Activated CD4-positive, alpha-beta memory T cell treated with anti-CD3 and anti-CD28 coated beads for 36 hours (primary cell): Measurements from ENCODE around the gene KLC4. TPM values are rescaled to one million over a fixed set of nuclear protein-coding genes. Genes with fewer than 3 reads are reported as not detected.
"Not testable (repeated sequence)": the region's sequence is repeated elsewhere in the genome, so short reads cannot be mapped to it uniquely, and the experiment has no call there.

ENCODE experiments used
- CTCF ChIA-PET: fragments of 350-600 bp; sonication (Branson Sonifier 250); formaldehyde crosslinking; loops from one replicate; lab custom pipeline; 2021; ENCODE audit warnings: antibody characterized with exemption, inconsistent platforms; lab: Charles Lee
- POLR2A ChIA-PET: fragments of 350-600 bp; sonication (Branson Sonifier 250); formaldehyde crosslinking; loops from one replicate; lab custom pipeline; 2021; ENCODE audit warnings: antibody characterized with exemption; lab: Charles Lee
- DNase-seq: peaks from one replicate; pipeline ENCODE4 v3.0.0-alpha.2; 2020
- H3K27ac Mint-ChIP-seq: one replicate; pipeline ENCODE4 v1.8.0; 2021; ENCODE audit warnings: mixed read lengths
- H3K27me3 Mint-ChIP-seq: one replicate; pipeline ENCODE4 v1.8.0; 2021; ENCODE audit warnings: mixed read lengths
- H3K36me3 Mint-ChIP-seq: one replicate; pipeline ENCODE4 v1.8.0; 2021; ENCODE audit warnings: mixed read lengths
- H3K4me1 Mint-ChIP-seq: one replicate; pipeline ENCODE4 v1.8.0; 2021; ENCODE audit warnings: low read depth, mixed read lengths
- H3K4me3 Mint-ChIP-seq: one replicate; pipeline ENCODE4 v1.8.0; 2021; ENCODE audit warnings: mild to moderate bottlenecking, mixed read lengths
- H3K9me3 Mint-ChIP-seq: one replicate; pipeline ENCODE4 v1.8.0; 2021; ENCODE audit warnings: mixed read lengths
- intact Hi-C: fragments of 100-400 bp; cut with micrococcal nuclease; formaldehyde crosslinking; loops from one replicate; pipeline ENCODE4 v1.15.1; 2023
- total RNA-seq, 2 experiments: library from RNA; stranded (reverse); gene quantifications; one replicate each; pipeline ENCODE4 v1.2.3, GENCODE V29; 2021

KLC4 gene
- total RNA-seq, 2 experiments from 2014 or later = 11.0 to 11.9 TPM

- ChIA-PET CTCF (interaction anchor here (1.2 to 1.3 kb wide), 2 partner anchors 103 to 196 kb away, joined by 3 read pairs; no protein-coding TSS in a partner anchor), POLR2A (no interaction called here)
- no peak overlapping the region for H3K27ac Mint-ChIP-seq
- H3K9me3 Mint-ChIP-seq = no peaks in the 10 kb centered on the region
- peaks cover 14% of the 10 kb centered on the region for H3K4me1 Mint-ChIP-seq
- DNase-seq = no peak
- H3K36me3 Mint-ChIP-seq = no peaks in the 10 kb centered on the region
- H3K4me3 Mint-ChIP-seq = no peak overlapping the region
- intact Hi-C loops = no loop called here
- no peaks in the 10 kb centered on the region for H3K27me3 Mint-ChIP-seq
These were observed 37.7 kb downstream of the KLC4 start for GRCh38 chr6:43097098-43097489.

- H3K27me3 Mint-ChIP-seq = no peaks in the 10 kb centered on the region
- peaks cover 14% of the 10 kb centered on the region for H3K4me1 Mint-ChIP-seq
- intact Hi-C loops = no loop called here
- POLR2A ChIA-PET = no interaction called here
- no peak for DNase-seq
- H3K9me3 Mint-ChIP-seq = no peaks in the 10 kb centered on the region
- no peak overlapping the region for H3K4me3 Mint-ChIP-seq
- no peak overlapping the region for H3K27ac Mint-ChIP-seq
- H3K36me3 Mint-ChIP-seq = no peaks in the 10 kb centered on the region
- CTCF ChIA-PET = interaction anchor here (1.2 to 1.3 kb wide), 2 partner anchors 103 to 196 kb away, joined by 3 read pairs; no protein-coding TSS in a partner anchor
These were observed 38.1 kb downstream of the KLC4 start for GRCh38 chr6:43097502-43097901.

- Mint-ChIP-seq H3K4me1 (no peaks in the 10 kb centered on the region), H3K27me3 (no peaks in the 10 kb centered on the region), H3K36me3 (no peaks in the 10 kb centered on the region), H3K9me3 (no peaks in the 10 kb centered on the region), H3K27ac (no peak overlapping the region), H3K4me3 (no peak overlapping the region)
- intact Hi-C loops = no loop called here
- no peak for DNase-seq
- ChIA-PET POLR2A (no interaction called here), CTCF (no interaction called here)
These were observed 42.1 kb downstream of the KLC4 start for GRCh38 chr6:43101497-43101896.

DNA sequence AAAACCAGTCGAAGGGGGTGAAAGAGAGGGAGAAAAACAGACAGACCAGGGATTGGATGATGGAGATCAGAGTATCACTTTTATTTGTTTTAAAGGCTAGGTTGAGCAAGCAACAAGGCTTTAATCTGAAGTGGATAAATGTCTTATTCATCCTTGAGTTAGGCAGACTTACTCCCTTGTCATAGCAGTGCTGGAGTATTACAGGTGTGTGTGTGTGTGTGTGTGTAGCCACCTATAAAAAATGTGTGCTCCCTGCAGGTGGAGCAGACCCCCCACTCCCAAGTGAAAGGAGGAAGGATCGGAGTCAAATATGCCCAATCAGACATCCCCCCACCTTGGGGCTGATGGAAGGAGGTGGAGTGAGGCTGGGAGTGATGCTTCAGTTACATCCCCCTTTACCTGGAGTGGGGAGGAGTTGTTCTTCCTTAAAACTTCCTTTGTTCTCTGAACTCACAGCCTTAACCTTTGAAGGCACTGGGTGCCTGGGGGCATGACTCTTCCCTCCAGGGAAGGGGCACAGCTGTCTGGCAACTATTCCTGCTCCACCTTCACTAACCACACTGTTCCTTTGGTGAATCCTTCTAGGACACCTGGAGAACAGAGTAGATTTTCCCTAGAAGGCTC, 43.9 kb downstream of the KLC4 start:
- DNase-seq = no peak
- Mint-ChIP-seq H3K4me1 (no peaks in the 10 kb centered on the region), H3K36me3 (no peaks in the 10 kb centered on the region), H3K9me3 (no peaks in the 10 kb centered on the region), H3K4me3 (no peak overlapping the region), H3K27ac (no peak overlapping the region), H3K27me3 (no peaks in the 10 kb centered on the region)
- POLR2A ChIA-PET = no interaction called here
- intact Hi-C loops = no loop called here
- CTCF ChIA-PET = no interaction called here

DNA sequence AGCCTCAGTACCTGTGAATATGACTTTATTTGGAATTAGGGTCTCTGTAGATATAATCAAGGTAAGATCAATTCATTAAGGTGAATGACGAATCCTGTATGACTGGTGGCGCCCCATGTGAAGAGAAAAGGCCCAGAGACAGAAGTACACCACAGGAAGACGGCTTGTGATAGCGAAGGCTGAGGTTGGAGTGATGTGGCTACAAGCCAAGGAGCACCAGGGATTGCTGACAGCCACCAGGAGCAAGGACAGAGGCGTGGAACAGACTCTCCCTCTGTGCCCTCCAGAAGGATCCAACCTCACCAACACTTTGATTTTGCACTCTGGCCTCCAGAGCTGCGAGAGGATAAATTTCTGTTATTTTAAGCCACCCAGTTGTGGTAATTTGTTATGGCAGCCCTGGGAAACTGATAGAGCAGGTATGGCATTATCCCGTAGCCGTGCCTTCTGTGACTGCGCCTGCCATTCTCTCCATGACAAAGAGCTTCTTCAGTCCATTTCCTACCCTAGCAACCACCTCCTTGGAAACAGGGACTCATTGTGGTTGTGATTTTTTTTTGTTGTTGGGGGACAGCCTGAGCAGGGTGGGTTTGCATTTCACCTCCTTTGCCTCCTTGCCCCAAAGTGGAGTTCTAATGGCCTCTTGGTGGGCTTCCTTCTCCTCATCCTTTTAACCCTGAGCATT, 46.2 kb downstream of the KLC4 start:
- CTCF ChIA-PET = interaction anchor here (0.7 kb wide), 1 partner anchor 37 kb away, joined by 3 read pairs; no protein-coding TSS in a partner anchor
- no peaks in the 10 kb centered on the region for H3K36me3 Mint-ChIP-seq
- POLR2A ChIA-PET = interaction anchor here (0.6 kb wide), 1 partner anchor 58 kb away, joined by 5 read pairs; no protein-coding TSS in a partner anchor
- H3K4me3 Mint-ChIP-seq = no peak overlapping the region
- no peak for DNase-seq
- H3K27ac Mint-ChIP-seq = no peak overlapping the region
- H3K9me3 Mint-ChIP-seq = no peaks in the 10 kb centered on the region
- H3K4me1 Mint-ChIP-seq = no peaks in the 10 kb centered on the region
- intact Hi-C loops = no loop called here
- H3K27me3 Mint-ChIP-seq = no peaks in the 10 kb centered on the region

DNA sequence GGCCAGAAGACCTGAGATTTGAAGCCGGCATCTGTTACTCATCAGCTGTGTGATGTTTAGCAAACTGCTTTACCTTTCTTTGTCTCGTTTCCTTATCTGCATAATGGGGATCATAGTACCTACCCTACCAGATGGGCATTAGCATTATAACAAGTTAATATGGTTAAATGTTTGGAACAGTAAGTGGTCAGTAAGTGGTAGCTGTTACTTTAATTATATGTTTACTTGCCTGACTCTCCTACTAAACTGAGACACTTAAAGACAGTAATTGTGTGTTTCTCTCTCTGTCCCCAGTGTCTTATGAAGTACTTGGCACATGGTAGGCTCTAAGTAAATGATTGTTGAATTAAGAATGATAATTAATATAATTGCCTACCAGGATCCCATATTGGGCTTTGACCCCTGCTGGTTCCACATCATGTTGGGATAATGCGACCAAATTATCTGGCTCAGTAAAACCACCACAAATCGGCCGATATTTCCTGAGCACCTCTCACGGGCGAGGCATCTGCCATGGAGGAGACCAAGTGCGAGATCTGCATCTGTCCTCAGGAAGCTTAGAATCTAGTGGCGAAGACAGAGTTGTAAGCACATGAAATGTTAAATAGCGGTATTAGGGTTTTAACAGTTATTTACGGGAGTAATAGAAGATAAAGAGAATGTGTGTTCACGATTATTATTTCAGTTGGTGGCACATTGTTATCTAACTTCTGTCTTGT, 48.1 kb downstream of the KLC4 start:
- ChIA-PET POLR2A (no interaction called here), CTCF (no interaction called here)
- H3K9me3 Mint-ChIP-seq = no peaks in the 10 kb centered on the region
- no peak for DNase-seq
- no peaks in the 10 kb centered on the region for H3K36me3 Mint-ChIP-seq
- no peaks in the 10 kb centered on the region for H3K4me1 Mint-ChIP-seq
- intact Hi-C loops = no loop called here
- no peak overlapping the region for H3K27ac Mint-ChIP-seq
- H3K4me3 Mint-ChIP-seq = no peak overlapping the region
- no peaks in the 10 kb centered on the region for H3K27me3 Mint-ChIP-seq

DNA sequence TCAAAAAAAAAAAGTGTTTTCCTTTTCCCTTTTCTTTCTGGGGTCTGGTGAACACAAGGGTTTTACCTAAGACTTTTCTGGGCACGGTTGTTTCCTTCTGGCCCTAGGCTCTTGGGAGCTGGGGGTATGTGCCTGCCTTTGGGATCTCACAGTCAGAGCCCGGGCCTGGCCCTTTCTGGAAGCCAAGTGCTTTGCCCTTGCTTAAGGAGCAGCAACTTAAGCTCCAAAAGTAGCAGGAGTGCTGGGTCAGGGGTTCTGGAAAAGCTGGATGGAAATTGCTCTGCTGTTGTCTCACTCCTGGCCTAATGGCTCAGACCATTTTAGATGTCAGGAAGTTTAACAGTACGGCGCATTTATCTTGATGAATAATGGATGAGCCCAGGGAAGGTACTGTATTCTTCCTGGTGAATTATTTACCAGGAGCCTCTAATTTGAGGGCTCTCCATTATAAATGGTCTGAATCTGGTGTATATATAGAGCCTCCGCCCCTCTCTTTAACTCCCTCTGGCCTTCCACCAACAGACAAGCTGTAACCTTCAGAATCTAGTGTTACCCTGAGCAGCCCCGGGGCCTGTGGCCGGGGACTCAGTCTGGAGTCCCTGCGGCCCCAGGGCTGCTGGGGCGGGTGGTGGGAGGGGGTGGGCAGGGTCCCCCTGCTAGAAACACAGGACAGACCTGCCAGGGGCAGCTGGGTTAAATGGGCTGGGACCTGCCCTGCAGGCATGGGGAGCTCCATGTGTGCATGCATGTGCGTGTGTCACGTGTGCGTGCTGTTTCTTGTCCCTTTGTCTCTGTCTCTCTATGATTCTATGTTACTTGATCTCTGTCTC, 54.2 kb downstream of the KLC4 start:
- Mint-ChIP-seq H3K4me3 (no peak overlapping the region), H3K27ac (no peak overlapping the region), H3K9me3 (no peaks in the 10 kb centered on the region), H3K27me3 (no peaks in the 10 kb centered on the region), H3K36me3 (no peaks in the 10 kb centered on the region), H3K4me1 (no peaks in the 10 kb centered on the region)
- intact Hi-C loops = no loop called here
- POLR2A ChIA-PET = interaction anchor here (0.6 kb wide), 1 partner anchor 39 kb away, joined by 5 read pairs; no protein-coding TSS in a partner anchor
- CTCF ChIA-PET = no interaction called here
- DNase-seq = no peak

GRCh38 chr6:43115365-43115764, 55.9 kb downstream of the KLC4 start:
- H3K27ac Mint-ChIP-seq = no peak overlapping the region
- no peaks in the 10 kb centered on the region for H3K27me3 Mint-ChIP-seq
- ChIA-PET POLR2A (no interaction called here), CTCF (interaction anchor here (0.8 kb wide), 1 partner anchor 28 kb away, joined by 3 read pairs; no protein-coding TSS in a partner anchor)
- DNase-seq = no peak
- H3K36me3 Mint-ChIP-seq = no peaks in the 10 kb centered on the region
- H3K4me3 Mint-ChIP-seq = no peak overlapping the region
- no peaks in the 10 kb centered on the region for H3K9me3 Mint-ChIP-seq
- intact Hi-C loops = no loop called here
- H3K4me1 Mint-ChIP-seq = no peaks in the 10 kb centered on the region

GRCh38 chr6:43117466-43117865, 58.0 kb downstream of the KLC4 start:
- intact Hi-C loops, H3K9me3 Mint-ChIP-seq, CTCF ChIA-PET, H3K4me1 Mint-ChIP-seq, H3K27ac Mint-ChIP-seq, POLR2A ChIA-PET, H3K27me3 Mint-ChIP-seq, H3K4me3 Mint-ChIP-seq, H3K36me3 Mint-ChIP-seq, DNase-seq: not testable (repeated sequence)

GRCh38 chr6:43119482-43119881, 60.1 kb downstream of the KLC4 start:
- intact Hi-C loops = no loop called here
- Mint-ChIP-seq H3K4me3 (no peak overlapping the region), H3K4me1 (no peaks in the 10 kb centered on the region), H3K36me3 (no peaks in the 10 kb centered on the region), H3K9me3 (no peaks in the 10 kb centered on the region), H3K27me3 (no peaks in the 10 kb centered on the region), H3K27ac (no peak overlapping the region)
- ChIA-PET POLR2A (no interaction called here), CTCF (interaction anchor here (0.8 to 1.6 kb wide), 2 partner anchors 11 to 24 kb away, joined by 3 to 8 read pairs; no protein-coding TSS in a partner anchor)
- DNase-seq = no peak

GRCh38 chr6:43120101-43120763, 60.8 kb downstream of the KLC4 start:
- no peak overlapping the region for H3K4me3 Mint-ChIP-seq
- ChIA-PET CTCF (interaction anchor here (0.8 to 1.6 kb wide), 3 partner anchors 12 to 37 kb away, joined by 3 to 8 read pairs (median 3); no protein-coding TSS in a partner anchor), POLR2A (no interaction called here)
- H3K9me3 Mint-ChIP-seq = no peaks in the 10 kb centered on the region
- no peak overlapping the region for H3K27ac Mint-ChIP-seq
- intact Hi-C loops = no loop called here
- H3K27me3 Mint-ChIP-seq = no peaks in the 10 kb centered on the region
- H3K4me1 Mint-ChIP-seq = no peaks in the 10 kb centered on the region
- DNase-seq = no peak
- H3K36me3 Mint-ChIP-seq = no peaks in the 10 kb centered on the region
